ENCODE results near the gene UGT3A1. TPM values are rescaled to one million over a fixed set of nuclear protein-coding genes. Genes with fewer than 3 reads are reported as not detected.

Gene UGT3A1
- total RNA-seq, 1 donor from 2014 or later = 0.38 TPM

DNA sequence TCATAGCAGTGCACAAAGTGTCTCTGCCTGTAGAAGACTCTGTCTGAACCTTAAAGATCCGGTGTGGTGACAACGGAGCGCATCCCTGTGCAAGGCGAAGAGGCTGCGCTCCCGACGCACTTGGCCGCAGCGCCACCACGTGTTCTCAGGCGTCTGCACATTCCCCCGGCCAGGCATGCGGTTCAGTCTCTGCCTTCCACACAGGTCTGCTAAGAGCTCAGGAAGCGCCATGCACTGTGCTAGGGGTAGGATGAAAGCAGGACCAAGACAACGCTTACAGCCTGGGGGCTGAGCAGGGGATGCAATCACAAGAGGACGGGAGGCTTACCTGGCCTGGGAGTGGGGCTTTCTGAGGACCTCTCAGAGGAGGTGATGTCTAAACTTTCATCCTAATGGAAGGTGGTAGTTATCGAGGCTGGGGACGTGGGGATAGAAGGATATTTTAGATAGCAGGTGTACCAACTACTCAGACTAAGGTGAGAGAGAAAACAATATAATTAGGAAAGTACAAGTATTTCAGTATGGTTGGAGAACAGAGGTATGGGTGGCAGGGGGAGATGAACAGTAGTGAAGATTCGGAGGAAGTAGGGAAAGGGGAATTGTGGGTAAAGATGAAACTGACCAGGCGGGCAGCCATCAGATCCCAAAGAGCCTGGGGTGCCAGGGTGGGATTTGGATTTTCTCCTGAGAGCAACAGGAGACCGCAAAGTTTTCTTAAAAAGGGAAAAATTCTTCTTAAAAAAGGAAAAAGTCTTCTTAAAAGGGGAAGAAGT, 66.1 kb downstream of the UGT3A1 start:
- Histone ChIP-seq H3K27me3 (ENCODE audit: control insufficient read depth, insufficient read depth, low read length) (peaks cover 5% of the 10 kb centered on the region), H3K36me3 (ENCODE audit: control insufficient read depth, insufficient read depth, low read length) (no peaks in the 10 kb centered on the region), H3K4me3 (ENCODE audit: low read depth, low read length) (no peak overlapping the region)
- TF ChIP-seq, protein P1, sequence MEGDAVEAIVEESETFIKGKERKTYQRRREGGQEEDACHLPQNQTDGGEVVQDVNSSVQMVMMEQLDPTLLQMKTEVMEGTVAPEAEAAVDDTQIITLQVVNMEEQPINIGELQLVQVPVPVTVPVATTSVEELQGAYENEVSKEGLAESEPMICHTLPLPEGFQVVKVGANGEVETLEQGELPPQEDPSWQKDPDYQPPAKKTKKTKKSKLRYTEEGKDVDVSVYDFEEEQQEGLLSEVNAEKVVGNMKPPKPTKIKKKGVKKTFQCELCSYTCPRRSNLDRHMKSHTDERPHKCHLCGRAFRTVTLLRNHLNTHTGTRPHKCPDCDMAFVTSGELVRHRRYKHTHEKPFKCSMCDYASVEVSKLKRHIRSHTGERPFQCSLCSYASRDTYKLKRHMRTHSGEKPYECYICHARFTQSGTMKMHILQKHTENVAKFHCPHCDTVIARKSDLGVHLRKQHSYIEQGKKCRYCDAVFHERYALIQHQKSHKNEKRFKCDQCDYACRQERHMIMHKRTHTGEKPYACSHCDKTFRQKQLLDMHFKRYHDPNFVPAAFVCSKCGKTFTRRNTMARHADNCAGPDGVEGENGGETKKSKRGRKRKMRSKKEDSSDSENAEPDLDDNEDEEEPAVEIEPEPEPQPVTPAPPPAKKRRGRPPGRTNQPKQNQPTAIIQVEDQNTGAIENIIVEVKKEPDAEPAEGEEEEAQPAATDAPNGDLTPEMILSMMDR (IDR thresholded peaks at IDR 0.05; ENCODE audit: insufficient read depth, low read length, poor library complexity, severe bottlenecking) = peak; percentile 83
- no peak for DNase-seq (ENCODE audit: low read depth)

DNA sequence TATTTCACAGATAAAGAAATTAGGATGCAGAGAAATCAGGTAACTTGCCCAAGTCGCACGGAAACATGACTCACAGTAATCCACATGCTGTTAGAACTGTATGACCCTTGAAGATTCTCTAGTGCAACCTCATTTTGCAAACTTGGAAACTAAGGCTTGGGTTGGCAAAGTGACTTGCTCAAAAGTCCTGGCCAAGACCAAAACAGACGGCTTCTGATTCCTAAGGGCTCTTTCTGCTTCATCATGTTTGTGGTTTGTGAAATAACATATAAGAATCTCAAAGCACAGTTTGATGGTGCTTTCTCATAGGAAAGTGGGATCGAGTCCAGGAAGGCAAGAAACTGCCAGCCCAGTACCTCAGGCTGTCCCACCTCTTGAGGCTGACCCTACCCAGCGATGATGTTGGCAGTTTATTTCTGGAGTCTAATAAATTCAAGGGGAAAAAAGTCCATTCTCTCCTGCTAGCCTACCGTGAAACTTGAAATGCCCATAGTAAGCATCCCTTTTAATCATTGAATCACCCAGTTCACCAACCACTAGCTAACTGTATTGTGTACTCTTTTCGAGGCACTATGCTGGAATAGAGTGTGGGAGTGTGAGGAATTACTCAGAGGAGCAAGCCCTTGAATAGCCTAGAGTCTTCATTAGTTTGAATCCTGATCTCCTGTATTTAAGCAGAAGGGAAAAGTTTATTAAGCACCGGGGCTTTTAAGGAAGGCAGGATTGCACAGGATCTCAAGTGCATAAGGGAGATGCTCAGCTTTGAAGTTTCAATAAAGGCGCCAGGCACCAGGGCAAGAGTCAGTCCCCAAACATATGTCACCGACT, 66.9 kb downstream of the UGT3A1 start:
- Histone ChIP-seq H3K27me3 (ENCODE audit: control insufficient read depth, insufficient read depth, low read length) (peaks cover 5% of the 10 kb centered on the region), H3K36me3 (ENCODE audit: control insufficient read depth, insufficient read depth, low read length) (no peaks in the 10 kb centered on the region), H3K4me3 (ENCODE audit: low read depth, low read length) (no peak overlapping the region)
- TF ChIP-seq, protein P1 (IDR thresholded peaks at IDR 0.05; ENCODE audit: insufficient read depth, low read length, poor library complexity, severe bottlenecking) = no peak
- DNase-seq (ENCODE audit: low read depth) = no peak

DNA sequence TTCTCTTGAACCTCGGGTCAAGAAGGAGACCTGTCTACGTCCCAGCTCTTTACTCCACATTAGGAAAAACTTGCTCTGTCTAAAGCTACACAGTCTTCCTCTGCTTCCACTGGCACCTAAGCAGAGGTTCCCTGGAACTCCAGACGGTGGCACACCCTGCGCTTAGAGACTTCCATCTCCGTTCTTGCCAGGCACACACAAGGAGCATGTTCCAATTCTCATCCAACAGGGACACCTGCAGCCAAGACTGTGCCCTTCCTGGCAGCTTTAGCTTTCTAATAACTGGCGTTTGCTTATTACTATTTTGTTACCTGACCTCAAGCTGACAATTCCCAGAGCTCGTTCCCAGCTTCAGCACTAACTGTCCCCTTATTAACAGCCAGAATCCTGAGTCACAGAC, 68.7 kb downstream of the UGT3A1 start:
- DNase-seq (ENCODE audit: low read depth) = no peak
- H3K4me3 ChIP-seq (ENCODE audit: low read depth, low read length) = no peak overlapping the region
- no peaks in the 10 kb centered on the region for H3K36me3 ChIP-seq (ENCODE audit: control insufficient read depth, insufficient read depth, low read length)
- TF ChIP-seq, protein P1 (IDR thresholded peaks at IDR 0.05; ENCODE audit: insufficient read depth, low read length, poor library complexity, severe bottlenecking) = no peak
- H3K27me3 ChIP-seq (ENCODE audit: control insufficient read depth, insufficient read depth, low read length) = peaks cover 5% of the 10 kb centered on the region

DNA sequence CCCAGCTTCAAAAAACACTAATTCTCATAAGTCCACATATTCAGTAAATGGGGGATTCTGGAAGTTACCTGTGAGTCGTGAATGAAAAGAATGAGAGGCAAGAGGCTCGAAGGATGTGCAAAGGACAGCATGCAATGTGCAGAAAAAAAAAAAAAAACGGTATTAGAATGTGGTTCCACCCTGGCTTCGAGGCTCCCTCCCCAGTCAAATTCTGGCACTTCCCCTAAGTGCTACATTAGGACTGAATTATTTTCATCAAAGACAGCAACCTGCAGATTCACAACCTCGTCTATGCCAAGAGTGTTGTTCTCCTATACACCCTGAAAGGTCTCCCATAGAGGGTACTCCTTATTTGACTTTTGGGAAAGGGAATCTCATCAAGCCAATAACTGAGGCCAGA, 69.3 kb downstream of the UGT3A1 start:
- Histone ChIP-seq H3K4me3 (ENCODE audit: low read depth, low read length) (no peak overlapping the region), H3K36me3 (ENCODE audit: control insufficient read depth, insufficient read depth, low read length) (no peaks in the 10 kb centered on the region), H3K27me3 (ENCODE audit: control insufficient read depth, insufficient read depth, low read length) (peaks cover 5% of the 10 kb centered on the region)
- no peak for DNase-seq (ENCODE audit: low read depth)
- TF ChIP-seq, protein P1 (IDR thresholded peaks at IDR 0.05; ENCODE audit: insufficient read depth, low read length, poor library complexity, severe bottlenecking) = no peak

DNA sequence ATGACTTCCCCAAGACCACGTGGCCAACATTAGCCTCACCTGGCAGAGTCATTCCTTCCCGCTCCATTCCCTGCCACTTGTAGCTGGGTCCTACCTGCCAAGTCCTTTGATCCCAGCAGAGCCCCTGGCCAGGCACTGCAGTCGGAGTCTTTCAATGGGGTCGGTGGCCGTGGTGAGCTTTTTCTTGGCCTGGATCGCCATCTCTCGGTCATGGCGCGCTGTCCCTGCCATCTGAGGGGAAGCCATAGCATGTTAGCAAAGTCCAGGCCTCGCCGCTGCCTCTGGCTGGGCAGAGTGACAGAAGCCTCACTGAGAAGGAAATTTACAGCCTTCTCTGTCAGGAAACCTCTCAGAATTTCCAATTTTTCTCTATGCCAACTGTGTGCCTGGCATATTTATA, 70.3 kb downstream of the UGT3A1 start:
- Histone ChIP-seq H3K4me3 (ENCODE audit: low read depth, low read length) (no peak overlapping the region), H3K36me3 (ENCODE audit: control insufficient read depth, insufficient read depth, low read length) (no peaks in the 10 kb centered on the region), H3K27me3 (ENCODE audit: control insufficient read depth, insufficient read depth, low read length) (peaks cover 3% of the 10 kb centered on the region)
- TF ChIP-seq, protein P1 (IDR thresholded peaks at IDR 0.05; ENCODE audit: insufficient read depth, low read length, poor library complexity, severe bottlenecking) = no peak
- DNase-seq (ENCODE audit: low read depth) = no peak

Data from kidney epithelial cell (primary cell).